ENCODE data around the gene PLPP7.
"Not testable (repeated sequence)": the region's sequence is repeated elsewhere in the genome, so short reads cannot be mapped to it uniquely, and the experiment has no call there.

The PLPP7 gene

GRCh38 chr9:131349522-131349880 is 60.0 kb downstream of the PLPP7 start:
- H3K9me3 ChIP-seq (ENCODE audit: low read length), result no peaks in the 10 kb centered on the region

GRCh38 chr9:131349881-131350563 is 60.5 kb downstream of the PLPP7 start:
- Histone ChIP-seq H2AFZ (ENCODE audit: low read depth, low read length) (peak overlapping the region; percentile 18), H3K36me3 (ENCODE audit: insufficient read depth, low read length) (no peaks in the 10 kb centered on the region), H3K4me1 (ENCODE audit: insufficient read depth, low read length) (no peaks in the 10 kb centered on the region), H3K4me3 (ENCODE audit: low read length) (peak overlapping the region; percentile 33), H3K27me3 (ENCODE audit: insufficient read depth, low read length) (no peaks in the 10 kb centered on the region), H3K9me3 (ENCODE audit: low read length) (no peaks in the 10 kb centered on the region)

More at GRCh38 chr9:131349522-131349880, 60.0 kb downstream of the PLPP7 start:
- Histone ChIP-seq H3K27me3 (ENCODE audit: insufficient read depth, low read length) (no peaks in the 10 kb centered on the region), H3K4me3 (ENCODE audit: low read length) (no peak overlapping the region), H3K36me3 (ENCODE audit: insufficient read depth, low read length) (no peaks in the 10 kb centered on the region), H2AFZ (ENCODE audit: low read depth, low read length) (peak overlapping the region; percentile 18), H3K4me1 (ENCODE audit: insufficient read depth, low read length) (no peaks in the 10 kb centered on the region)

GRCh38 chr9:131356479-131356878 is 67.0 kb downstream of the PLPP7 start:
- H3K27me3 ChIP-seq (ENCODE audit: insufficient read depth, low read length); H3K4me3 ChIP-seq (ENCODE audit: low read length); H3K9me3 ChIP-seq (ENCODE audit: low read length); H2AFZ ChIP-seq (ENCODE audit: low read depth, low read length); H3K36me3 ChIP-seq (ENCODE audit: insufficient read depth, low read length); H3K4me1 ChIP-seq (ENCODE audit: insufficient read depth, low read length): not testable (repeated sequence)

GRCh38 chr9:131358556-131358955 is 69.0 kb downstream of the PLPP7 start:
- H3K27me3 ChIP-seq (ENCODE audit: insufficient read depth, low read length), result no peaks in the 10 kb centered on the region
- no peak overlapping the region for H2AFZ ChIP-seq (ENCODE audit: low read depth, low read length)
- no peaks in the 10 kb centered on the region for H3K9me3 ChIP-seq (ENCODE audit: low read length)
- H3K4me3 ChIP-seq (ENCODE audit: low read length), result no peak overlapping the region
- H3K36me3 ChIP-seq (ENCODE audit: insufficient read depth, low read length), result no peaks in the 10 kb centered on the region
- peaks cover 7% of the 10 kb centered on the region for H3K4me1 ChIP-seq (ENCODE audit: insufficient read depth, low read length)

Data from neuron (in vitro differentiated cells).